ENCODE measurements around the gene DIPK1A.

DNA sequence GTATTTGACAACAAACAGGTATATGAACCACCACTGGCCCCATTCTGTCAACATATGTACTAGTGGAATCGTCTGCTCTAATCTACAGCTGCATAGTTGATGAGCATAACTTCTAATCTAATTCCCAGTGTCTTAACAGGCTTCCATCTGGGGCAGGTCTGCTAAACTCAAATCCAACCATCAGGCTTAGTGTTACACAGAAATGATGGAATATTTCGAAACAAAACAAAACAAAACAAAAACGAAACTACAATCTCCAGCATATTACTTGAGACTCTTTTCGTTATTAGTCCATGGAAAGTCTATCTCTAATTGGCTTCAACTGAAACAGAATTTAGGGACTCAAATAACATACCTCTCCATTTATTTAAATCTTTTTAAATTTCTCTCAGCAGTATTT lies 37.6 kb downstream of the DIPK1A start:
- TF ChIP-seq TAF1 (IDR thresholded peaks at IDR 0.05; ENCODE audit: low read depth): no peak
- TF ChIP-seq, protein P1, sequence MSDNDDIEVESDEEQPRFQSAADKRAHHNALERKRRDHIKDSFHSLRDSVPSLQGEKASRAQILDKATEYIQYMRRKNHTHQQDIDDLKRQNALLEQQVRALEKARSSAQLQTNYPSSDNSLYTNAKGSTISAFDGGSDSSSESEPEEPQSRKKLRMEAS (IDR thresholded peaks at IDR 0.05): no peak
- TF ChIP-seq EP300 (IDR thresholded peaks at IDR 0.05; ENCODE audit: borderline replicate concordance): no peak
- TF ChIP-seq, protein P2, sequence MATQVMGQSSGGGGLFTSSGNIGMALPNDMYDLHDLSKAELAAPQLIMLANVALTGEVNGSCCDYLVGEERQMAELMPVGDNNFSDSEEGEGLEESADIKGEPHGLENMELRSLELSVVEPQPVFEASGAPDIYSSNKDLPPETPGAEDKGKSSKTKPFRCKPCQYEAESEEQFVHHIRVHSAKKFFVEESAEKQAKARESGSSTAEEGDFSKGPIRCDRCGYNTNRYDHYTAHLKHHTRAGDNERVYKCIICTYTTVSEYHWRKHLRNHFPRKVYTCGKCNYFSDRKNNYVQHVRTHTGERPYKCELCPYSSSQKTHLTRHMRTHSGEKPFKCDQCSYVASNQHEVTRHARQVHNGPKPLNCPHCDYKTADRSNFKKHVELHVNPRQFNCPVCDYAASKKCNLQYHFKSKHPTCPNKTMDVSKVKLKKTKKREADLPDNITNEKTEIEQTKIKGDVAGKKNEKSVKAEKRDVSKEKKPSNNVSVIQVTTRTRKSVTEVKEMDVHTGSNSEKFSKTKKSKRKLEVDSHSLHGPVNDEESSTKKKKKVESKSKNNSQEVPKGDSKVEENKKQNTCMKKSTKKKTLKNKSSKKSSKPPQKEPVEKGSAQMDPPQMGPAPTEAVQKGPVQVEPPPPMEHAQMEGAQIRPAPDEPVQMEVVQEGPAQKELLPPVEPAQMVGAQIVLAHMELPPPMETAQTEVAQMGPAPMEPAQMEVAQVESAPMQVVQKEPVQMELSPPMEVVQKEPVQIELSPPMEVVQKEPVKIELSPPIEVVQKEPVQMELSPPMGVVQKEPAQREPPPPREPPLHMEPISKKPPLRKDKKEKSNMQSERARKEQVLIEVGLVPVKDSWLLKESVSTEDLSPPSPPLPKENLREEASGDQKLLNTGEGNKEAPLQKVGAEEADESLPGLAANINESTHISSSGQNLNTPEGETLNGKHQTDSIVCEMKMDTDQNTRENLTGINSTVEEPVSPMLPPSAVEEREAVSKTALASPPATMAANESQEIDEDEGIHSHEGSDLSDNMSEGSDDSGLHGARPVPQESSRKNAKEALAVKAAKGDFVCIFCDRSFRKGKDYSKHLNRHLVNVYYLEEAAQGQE (IDR thresholded peaks at IDR 0.05; ENCODE audit: low read depth): no peak
- no peak for TF ChIP-seq RAD21 (IDR thresholded peaks at IDR 0.05; ENCODE audit: low read depth)
- no peak for TF ChIP-seq TEAD4 (IDR thresholded peaks at IDR 0.05)
- no peak for TF ChIP-seq CEBPB (IDR thresholded peaks at IDR 0.05)
- no peak for TF ChIP-seq YY1 (IDR thresholded peaks at IDR 0.05; ENCODE audit: low read depth)
- TF ChIP-seq, protein P3, sequence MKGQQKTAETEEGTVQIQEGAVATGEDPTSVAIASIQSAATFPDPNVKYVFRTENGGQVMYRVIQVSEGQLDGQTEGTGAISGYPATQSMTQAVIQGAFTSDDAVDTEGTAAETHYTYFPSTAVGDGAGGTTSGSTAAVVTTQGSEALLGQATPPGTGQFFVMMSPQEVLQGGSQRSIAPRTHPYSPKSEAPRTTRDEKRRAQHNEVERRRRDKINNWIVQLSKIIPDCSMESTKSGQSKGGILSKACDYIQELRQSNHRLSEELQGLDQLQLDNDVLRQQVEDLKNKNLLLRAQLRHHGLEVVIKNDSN (IDR thresholded peaks at IDR 0.05): no peak
- TF ChIP-seq FOXM1 (IDR thresholded peaks at IDR 0.05; ENCODE audit: borderline replicate concordance, low read depth): no peak
- no peak for TF ChIP-seq CREB1 (IDR thresholded peaks at IDR 0.05; ENCODE audit: low read depth)
